ENCODE measurements around the gene FLOT1.
"Not testable (repeated sequence)": the region's sequence is repeated elsewhere in the genome, so short reads cannot be mapped to it uniquely, and the experiment has no call there.

The FLOT1 gene

DNA sequence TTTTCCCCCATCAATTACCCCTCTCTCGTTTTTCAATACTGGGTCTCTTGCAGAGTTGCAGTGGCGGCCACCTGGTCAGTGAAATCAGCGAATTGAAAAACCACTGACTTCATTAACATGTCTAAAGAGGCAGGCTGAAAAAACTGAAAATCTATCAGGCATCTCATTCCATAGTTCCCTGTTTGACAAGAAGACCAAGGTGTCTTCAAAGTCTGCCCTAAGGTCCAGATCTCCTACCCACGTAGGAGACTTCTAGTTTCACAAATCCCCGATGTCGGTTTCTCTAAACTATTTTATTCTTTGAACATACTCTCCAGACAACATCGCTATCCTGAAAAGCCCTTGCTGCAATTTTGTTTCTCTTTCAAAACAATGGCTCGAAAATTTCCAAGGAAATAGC, 23.1 kb downstream of the FLOT1 start:
- H3K27me3 ChIP-seq (replicated peaks; ENCODE audit: control insufficient read depth, insufficient read depth, low read length), result no peaks in the 10 kb centered on the region
- DNase-seq (ENCODE audit: extremely low read depth, insufficient read length), result no peak
- TF ChIP-seq, protein P1, sequence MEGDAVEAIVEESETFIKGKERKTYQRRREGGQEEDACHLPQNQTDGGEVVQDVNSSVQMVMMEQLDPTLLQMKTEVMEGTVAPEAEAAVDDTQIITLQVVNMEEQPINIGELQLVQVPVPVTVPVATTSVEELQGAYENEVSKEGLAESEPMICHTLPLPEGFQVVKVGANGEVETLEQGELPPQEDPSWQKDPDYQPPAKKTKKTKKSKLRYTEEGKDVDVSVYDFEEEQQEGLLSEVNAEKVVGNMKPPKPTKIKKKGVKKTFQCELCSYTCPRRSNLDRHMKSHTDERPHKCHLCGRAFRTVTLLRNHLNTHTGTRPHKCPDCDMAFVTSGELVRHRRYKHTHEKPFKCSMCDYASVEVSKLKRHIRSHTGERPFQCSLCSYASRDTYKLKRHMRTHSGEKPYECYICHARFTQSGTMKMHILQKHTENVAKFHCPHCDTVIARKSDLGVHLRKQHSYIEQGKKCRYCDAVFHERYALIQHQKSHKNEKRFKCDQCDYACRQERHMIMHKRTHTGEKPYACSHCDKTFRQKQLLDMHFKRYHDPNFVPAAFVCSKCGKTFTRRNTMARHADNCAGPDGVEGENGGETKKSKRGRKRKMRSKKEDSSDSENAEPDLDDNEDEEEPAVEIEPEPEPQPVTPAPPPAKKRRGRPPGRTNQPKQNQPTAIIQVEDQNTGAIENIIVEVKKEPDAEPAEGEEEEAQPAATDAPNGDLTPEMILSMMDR (IDR thresholded peaks at IDR 0.05; ENCODE audit: insufficient read depth, low read length, poor library complexity, severe bottlenecking), result no peak
- H3K4me3 ChIP-seq (replicated peaks; ENCODE audit: low read depth, low read length), result peak overlapping the region; percentile 98
- H3K36me3 ChIP-seq (ENCODE audit: control insufficient read depth, insufficient read depth, low read length), result peaks cover 20% of the 10 kb centered on the region

DNA sequence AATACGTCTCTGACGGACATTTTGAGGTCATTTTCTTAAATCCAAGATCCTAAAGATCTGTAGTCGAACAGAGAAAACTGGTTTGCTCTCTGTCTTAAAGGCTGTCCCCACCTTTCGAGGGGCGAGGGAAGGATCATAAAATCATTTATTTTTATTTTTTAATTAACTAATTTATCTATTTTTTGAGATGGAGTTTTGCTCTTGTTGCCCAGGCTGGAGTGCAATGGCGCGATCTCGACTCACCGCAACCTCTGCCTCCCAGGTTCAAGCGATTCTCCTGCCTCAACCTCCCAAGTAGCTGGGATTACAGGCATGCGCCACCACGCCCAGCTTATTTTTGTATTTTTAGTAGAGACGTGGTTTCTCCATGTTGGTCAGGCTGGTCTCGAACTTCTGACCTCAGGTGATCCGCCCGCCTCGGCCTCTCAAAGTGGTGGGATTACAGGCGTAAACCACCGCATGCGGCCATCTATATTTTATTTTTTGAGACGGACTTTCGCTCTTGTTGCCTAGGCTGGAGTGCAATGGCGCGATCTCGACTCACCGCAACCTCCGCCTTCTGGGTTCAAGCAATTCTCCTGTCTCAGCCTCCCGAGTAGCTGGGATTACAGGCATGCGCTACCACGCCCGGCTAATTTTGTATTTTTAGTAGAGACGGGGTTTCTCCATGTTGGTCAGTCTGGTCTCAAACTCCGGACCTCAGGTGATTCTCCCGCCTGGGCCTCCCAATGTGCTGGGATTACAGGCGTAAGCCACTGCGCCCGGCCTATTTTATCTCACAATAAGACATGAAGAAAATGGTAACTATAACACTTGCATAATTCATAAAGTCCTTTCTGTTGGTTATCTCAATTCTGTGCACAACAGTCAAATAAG, 24.4 kb downstream of the FLOT1 start:
- Histone ChIP-seq H3K36me3 (ENCODE audit: control insufficient read depth, insufficient read depth, low read length) (peaks cover 14% of the 10 kb centered on the region), H3K4me3 (replicated peaks; ENCODE audit: low read depth, low read length) (peak overlapping the region; percentile 72)
- DNase-seq (ENCODE audit: extremely low read depth, insufficient read length); H3K27me3 ChIP-seq (replicated peaks; ENCODE audit: control insufficient read depth, insufficient read depth, low read length): not testable (repeated sequence)

DNA sequence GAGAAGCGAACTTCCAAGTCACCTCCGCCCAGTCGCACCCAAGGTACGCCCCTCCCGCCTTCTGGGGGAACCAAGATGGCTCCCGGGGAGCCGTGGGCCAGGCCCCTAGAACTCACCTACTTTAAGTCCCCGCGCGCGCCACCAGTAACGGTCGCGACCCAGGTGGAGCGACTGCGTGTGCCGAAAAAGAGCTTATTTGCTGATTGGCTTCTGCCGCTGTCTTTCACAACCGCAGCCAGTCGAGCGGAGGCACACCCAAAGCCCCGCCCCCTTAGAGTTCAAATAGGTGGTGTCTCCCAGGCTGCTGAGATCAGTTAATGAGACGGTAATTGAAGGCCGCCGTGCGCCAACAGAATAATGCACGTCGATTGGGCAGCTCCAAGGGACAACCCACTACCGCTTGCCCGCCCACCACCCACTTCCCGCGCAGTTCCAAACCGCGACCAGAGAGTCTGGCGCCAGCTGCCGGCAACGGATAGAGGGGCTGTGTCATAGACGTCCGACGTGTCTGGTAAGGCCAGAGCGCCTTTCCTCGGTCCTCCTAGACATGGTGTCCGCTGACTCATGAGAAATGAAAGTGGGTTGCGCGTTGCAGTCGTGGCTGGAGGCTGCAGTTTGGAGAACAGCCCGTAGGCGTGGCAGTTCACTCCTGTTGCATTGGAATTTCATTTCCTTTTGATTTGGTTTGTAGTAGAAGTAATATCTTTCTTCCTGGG, 25.2 kb downstream of the FLOT1 start, which contains the start of gene MDC1:
MDC1 (minus strand) TSS at position 153 of the 716 bp plus-strand sequence. CDS start 2,106 bp downstream, outside the sequence.
- Histone ChIP-seq H3K27me3 (replicated peaks; ENCODE audit: control insufficient read depth, insufficient read depth, low read length) (no peaks in the 10 kb centered on the region), H3K36me3 (ENCODE audit: control insufficient read depth, insufficient read depth, low read length) (peaks cover 14% of the 10 kb centered on the region), H3K4me3 (replicated peaks; ENCODE audit: low read depth, low read length) (peak within 1 kb of the TSS; percentile 72)
- DNase-seq (ENCODE audit: extremely low read depth, insufficient read length), result peak; percentile 99
- TF ChIP-seq, protein P1 (IDR thresholded peaks at IDR 0.05; ENCODE audit: insufficient read depth, low read length, poor library complexity, severe bottlenecking), result no peak

DNA sequence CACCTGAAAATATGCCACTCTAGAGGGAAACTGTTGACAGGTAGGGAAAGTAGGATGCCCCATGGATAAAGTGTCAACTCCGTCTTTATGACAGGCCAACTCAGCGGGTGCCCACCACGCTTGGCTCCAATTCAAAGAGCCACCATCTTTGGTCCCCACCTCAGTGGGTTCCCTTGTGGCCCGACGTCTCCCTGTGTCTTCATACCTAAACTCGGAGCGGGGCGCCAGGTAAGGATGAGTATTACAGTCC, 25.7 kb downstream of the FLOT1 start:
- no peak for DNase-seq (ENCODE audit: extremely low read depth, insufficient read length)
- Histone ChIP-seq H3K36me3 (ENCODE audit: control insufficient read depth, insufficient read depth, low read length) (peaks cover 15% of the 10 kb centered on the region), H3K4me3 (replicated peaks; ENCODE audit: low read depth, low read length) (peak overlapping the region; percentile 68), H3K27me3 (replicated peaks; ENCODE audit: control insufficient read depth, insufficient read depth, low read length) (no peaks in the 10 kb centered on the region)
- TF ChIP-seq, protein P1 (IDR thresholded peaks at IDR 0.05; ENCODE audit: insufficient read depth, low read length, poor library complexity, severe bottlenecking), result no peak

DNA sequence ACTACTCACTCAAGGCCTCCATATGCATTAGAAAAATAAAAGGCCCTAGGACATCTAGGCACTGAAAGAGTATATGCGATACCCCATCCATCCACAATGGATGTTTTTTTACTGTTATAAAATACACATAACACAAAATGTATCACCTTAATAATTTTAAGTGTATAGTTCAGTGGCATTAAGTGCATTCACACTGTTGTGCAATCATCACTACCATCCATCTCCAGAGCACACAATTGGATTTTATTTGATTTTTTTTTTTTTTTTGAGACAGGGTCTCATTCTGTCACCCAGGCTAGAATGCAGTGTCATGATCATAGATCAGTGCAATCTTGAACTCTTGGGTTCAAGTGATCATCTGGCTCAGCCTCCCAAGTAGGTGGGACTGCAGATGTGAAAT, 28.2 kb downstream of the FLOT1 start:
- DNase-seq (ENCODE audit: extremely low read depth, insufficient read length), result no peak
- H3K4me3 ChIP-seq (replicated peaks; ENCODE audit: low read depth, low read length), result no peak overlapping the region
- TF ChIP-seq, protein P1 (IDR thresholded peaks at IDR 0.05; ENCODE audit: insufficient read depth, low read length, poor library complexity, severe bottlenecking), result no peak
- H3K27me3 ChIP-seq (replicated peaks; ENCODE audit: control insufficient read depth, insufficient read depth, low read length), result no peaks in the 10 kb centered on the region
- peaks cover 17% of the 10 kb centered on the region for H3K36me3 ChIP-seq (ENCODE audit: control insufficient read depth, insufficient read depth, low read length)

DNA sequence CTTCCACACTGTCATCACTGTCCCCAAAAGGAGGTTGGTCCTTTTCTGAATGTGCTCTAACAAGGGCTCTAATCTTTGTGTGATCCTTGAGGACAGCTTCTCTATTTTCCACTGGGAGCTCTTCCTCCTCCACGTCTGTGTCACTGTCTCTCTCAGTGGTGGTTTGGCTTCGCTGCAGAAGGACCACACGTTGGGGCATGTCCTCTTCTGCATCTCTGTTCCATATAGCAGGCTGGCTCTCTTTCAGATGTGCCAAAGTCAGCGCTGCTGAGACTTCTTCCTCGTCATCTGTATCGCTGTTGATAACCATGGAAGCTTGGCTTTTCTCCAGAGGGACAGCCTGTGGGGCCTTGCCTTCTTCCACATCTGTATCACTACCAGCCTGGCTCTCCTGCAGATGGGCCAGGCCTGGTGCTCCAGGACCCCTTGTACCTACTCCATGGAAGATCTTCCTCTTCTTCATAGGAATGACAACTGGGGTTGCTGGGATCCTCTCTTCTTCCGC, 30.0 kb downstream of the FLOT1 start:
- DNase-seq (ENCODE audit: extremely low read depth, insufficient read length), result no peak
- Histone ChIP-seq H3K4me3 (replicated peaks; ENCODE audit: low read depth, low read length) (no peak overlapping the region), H3K36me3 (ENCODE audit: control insufficient read depth, insufficient read depth, low read length) (peaks cover 17% of the 10 kb centered on the region), H3K27me3 (replicated peaks; ENCODE audit: control insufficient read depth, insufficient read depth, low read length) (no peaks in the 10 kb centered on the region)
- TF ChIP-seq, protein P1 (IDR thresholded peaks at IDR 0.05; ENCODE audit: insufficient read depth, low read length, poor library complexity, severe bottlenecking), result no peak

Measured in GM06990 (cell line).